Progenitor cell of endocrine pancreas (in vitro differentiated cells): ENCODE measurements around the gene SCAP. TPM values are rescaled to one million over a fixed set of nuclear protein-coding genes. Genes with fewer than 3 reads are reported as not detected.

Experiments
- DNase-seq: peaks from one replicate; pipeline ENCODE4 v3.0.0; 2021; ENCODE audit warnings: low spot score; ENCODE audit not compliant: unreplicated experiment
- H3K27ac Mint-ChIP-seq: 2 replicates; pipeline ENCODE4 v1.8.0; 2021; ENCODE audit warnings: mild to moderate bottlenecking, moderate library complexity, mixed read lengths
- H3K27me3 Mint-ChIP-seq: 2 replicates; pipeline ENCODE4 v1.8.0; 2021; ENCODE audit warnings: mixed read lengths
- H3K36me3 Mint-ChIP-seq: 2 replicates; pipeline ENCODE4 v1.8.0; 2022; ENCODE audit warnings: mixed read lengths; ENCODE audit not compliant: insufficient read depth
- H3K4me1 Mint-ChIP-seq: 2 replicates; pipeline ENCODE4 v1.8.0; 2021; ENCODE audit warnings: low read depth, mixed read lengths
- H3K4me3 Mint-ChIP-seq: 2 replicates; pipeline ENCODE4 v1.8.0; 2021; ENCODE audit warnings: low read depth, mild to moderate bottlenecking, moderate library complexity, mixed read lengths
- H3K9me3 Mint-ChIP-seq: 2 replicates; pipeline ENCODE4 v1.8.0; 2021; ENCODE audit warnings: low read depth, mixed read lengths
- total RNA-seq: library from RNA; stranded (reverse); gene quantifications from 2 replicates; pipeline ENCODE4 v1.2.1, GENCODE V29; 2021
- TF ChIP-seq, protein P1 (sequence below): fragments of 200-600 bp; sonication (generic); IDR thresholded peaks from one replicate; pipeline ENCODE4 v1.5.0; 2021; ENCODE audit warnings: antibody characterized with exemption, mild to moderate bottlenecking; ENCODE audit not compliant: unreplicated experiment

Gene SCAP
- total RNA-seq, 1 donor from 2014 or later = 140 TPM

DNA sequence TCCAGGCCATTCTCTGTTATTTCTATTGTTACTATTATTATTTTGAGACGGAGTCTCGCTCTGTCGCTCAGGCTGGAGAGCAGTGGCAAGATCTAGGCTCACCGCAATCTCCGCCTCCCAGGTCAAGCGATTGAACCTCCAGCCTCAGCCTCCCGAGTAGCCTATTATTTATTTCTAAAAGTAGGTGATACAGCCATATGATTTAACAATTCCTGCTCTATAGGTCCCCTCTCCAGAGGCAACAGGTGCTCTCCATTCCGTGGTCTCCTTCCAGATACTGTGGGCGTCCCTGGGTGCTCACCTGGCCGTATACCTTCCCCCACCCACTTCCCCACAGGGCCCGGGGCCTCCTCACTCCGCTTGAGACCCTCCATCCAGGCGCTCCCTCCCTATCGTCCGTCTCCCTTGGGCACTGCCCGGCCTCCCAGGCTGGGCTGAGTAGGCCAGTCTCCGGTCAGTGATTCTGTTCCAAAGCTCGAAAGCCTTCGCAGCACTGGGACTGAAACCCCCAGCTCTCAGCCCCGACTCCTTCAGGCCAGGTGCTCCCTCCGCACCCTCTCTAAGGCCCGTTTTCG is 95.6 kb downstream of the SCAP start:
- Mint-ChIP-seq H3K9me3 (no peaks in the 10 kb centered on the region), H3K4me3 (peak overlapping the region; percentile 97), H3K36me3 (peaks cover 5% of the 10 kb centered on the region), H3K27ac (peak overlapping the region; percentile 100), H3K27me3 (no peaks in the 10 kb centered on the region), H3K4me1 (peaks cover 31% of the 10 kb centered on the region)
- no peak for DNase-seq
- TF ChIP-seq, protein P1, sequence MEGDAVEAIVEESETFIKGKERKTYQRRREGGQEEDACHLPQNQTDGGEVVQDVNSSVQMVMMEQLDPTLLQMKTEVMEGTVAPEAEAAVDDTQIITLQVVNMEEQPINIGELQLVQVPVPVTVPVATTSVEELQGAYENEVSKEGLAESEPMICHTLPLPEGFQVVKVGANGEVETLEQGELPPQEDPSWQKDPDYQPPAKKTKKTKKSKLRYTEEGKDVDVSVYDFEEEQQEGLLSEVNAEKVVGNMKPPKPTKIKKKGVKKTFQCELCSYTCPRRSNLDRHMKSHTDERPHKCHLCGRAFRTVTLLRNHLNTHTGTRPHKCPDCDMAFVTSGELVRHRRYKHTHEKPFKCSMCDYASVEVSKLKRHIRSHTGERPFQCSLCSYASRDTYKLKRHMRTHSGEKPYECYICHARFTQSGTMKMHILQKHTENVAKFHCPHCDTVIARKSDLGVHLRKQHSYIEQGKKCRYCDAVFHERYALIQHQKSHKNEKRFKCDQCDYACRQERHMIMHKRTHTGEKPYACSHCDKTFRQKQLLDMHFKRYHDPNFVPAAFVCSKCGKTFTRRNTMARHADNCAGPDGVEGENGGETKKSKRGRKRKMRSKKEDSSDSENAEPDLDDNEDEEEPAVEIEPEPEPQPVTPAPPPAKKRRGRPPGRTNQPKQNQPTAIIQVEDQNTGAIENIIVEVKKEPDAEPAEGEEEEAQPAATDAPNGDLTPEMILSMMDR = no peak

DNA sequence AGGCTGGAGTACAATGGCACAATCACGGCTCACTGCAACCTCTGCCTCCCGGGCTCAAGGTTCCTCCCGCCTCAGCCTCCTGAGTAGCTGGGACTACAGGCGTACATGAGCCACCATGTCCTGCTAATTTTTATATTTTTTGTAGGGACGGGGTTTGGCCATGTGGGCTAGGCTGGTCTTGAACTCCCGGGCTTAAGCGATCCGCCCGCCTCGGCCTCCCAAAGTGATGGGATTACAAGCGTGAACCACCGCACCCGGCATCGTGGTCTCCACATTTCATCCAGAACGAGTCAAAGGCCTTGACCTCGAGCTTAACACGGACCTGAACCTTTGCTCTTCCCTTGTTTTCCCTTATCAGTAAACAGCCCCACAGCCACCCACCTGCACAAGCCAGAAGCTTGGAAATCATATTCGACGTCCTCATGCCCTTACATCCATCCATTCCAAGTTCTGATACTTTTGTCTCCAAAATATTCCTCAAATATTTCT is 96.3 kb downstream of the SCAP start:
- no peaks in the 10 kb centered on the region for H3K9me3 Mint-ChIP-seq
- peaks cover 5% of the 10 kb centered on the region for H3K36me3 Mint-ChIP-seq
- peak overlapping the region; percentile 100 for H3K27ac Mint-ChIP-seq
- H3K4me3 Mint-ChIP-seq = peak overlapping the region; percentile 97
- TF ChIP-seq, protein P1 = no peak
- peaks cover 27% of the 10 kb centered on the region for H3K4me1 Mint-ChIP-seq
- no peaks in the 10 kb centered on the region for H3K27me3 Mint-ChIP-seq
- no peak for DNase-seq

DNA sequence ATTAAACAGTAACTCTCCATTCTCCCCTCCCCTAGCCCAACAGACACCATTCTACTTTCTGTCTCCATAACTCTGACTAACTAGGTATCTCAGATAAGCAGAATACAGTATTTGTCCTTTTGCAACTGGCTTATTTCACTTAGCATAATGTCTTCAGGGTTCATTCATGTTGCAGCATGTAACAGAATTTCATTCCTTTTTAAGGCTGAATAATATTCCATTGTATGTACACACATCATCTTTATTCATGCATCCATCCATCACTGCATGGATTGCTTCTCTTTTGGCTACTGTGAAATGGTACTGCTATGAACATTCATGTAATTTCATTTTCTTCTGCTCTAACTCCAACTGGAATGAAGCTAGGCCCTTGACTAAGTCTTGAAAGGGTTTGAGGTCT is 96.9 kb downstream of the SCAP start:
- H3K4me1 Mint-ChIP-seq = peaks cover 24% of the 10 kb centered on the region
- H3K36me3 Mint-ChIP-seq = peaks cover 5% of the 10 kb centered on the region
- H3K27ac Mint-ChIP-seq = peak overlapping the region; percentile 74
- no peaks in the 10 kb centered on the region for H3K27me3 Mint-ChIP-seq
- TF ChIP-seq, protein P1 = no peak
- DNase-seq = no peak
- peak overlapping the region; percentile 97 for H3K4me3 Mint-ChIP-seq
- H3K9me3 Mint-ChIP-seq = no peaks in the 10 kb centered on the region

DNA sequence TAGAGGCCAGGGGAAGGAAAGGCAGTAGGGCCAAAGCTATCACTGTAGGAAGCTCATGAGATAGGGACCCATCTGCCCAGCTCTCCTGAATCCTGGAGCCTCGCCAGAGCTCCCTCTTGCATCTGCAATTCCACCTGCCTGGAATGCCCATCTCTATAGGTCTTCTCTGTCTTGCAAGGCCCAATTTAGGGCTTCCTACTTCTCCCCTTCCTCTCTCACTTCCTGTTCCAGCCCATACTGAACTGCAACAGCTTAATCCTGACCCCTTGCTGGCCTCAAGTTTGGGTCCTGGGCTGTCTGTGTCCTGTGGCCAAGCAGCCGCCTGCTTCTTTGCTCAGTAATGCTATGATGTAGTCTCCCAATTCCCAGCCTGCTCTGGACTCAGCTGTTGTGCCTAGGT is 98.6 kb downstream of the SCAP start:
- H3K36me3 Mint-ChIP-seq = peaks cover 1% of the 10 kb centered on the region
- no peaks in the 10 kb centered on the region for H3K27me3 Mint-ChIP-seq
- H3K9me3 Mint-ChIP-seq = no peaks in the 10 kb centered on the region
- H3K4me3 Mint-ChIP-seq = no peak overlapping the region
- TF ChIP-seq, protein P1 = no peak
- H3K27ac Mint-ChIP-seq = no peak overlapping the region
- H3K4me1 Mint-ChIP-seq = peaks cover 14% of the 10 kb centered on the region
- DNase-seq = no peak

DNA sequence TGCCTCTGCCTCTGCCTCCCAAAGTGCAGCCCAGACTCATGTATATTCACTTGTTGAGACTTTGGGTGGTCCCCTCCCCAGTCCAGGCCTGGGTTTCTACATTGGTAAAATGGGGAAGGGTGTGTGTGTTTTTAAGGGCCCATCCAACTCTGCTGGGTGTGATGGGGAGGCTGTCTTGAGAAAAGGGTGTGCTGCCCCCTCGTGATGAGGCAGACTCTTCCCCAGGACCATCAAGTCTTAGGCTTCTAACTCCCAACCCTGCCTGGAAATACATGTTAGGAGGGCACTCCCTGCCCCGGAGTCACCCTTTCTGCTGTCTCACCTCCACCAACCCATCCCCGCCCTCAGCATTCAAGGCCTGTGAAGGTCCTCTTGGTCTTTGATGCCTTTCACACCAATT is 99.3 kb downstream of the SCAP start:
- no peaks in the 10 kb centered on the region for H3K9me3 Mint-ChIP-seq
- H3K27me3 Mint-ChIP-seq = no peaks in the 10 kb centered on the region
- H3K4me1 Mint-ChIP-seq = peaks cover 9% of the 10 kb centered on the region
- TF ChIP-seq, protein P1 = no peak
- no peak overlapping the region for H3K4me3 Mint-ChIP-seq
- DNase-seq = no peak
- H3K27ac Mint-ChIP-seq = no peak overlapping the region
- peaks cover 1% of the 10 kb centered on the region for H3K36me3 Mint-ChIP-seq
